Activated T-helper 9 cell treated with anti-CD3 and anti-CD28 coated beads, Interleukin-2, amount 50 U/mL, for 16 hours (primary cell): ENCODE measurements around the gene SMAD7.

Experiments used
- DNase-seq: peaks from one replicate; pipeline ENCODE4 v3.0.0-alpha.2; 2020; ENCODE audit warnings: low read depth

The SMAD7 gene

GRCh38 chr18:48893608-48894600, 56.9 kb downstream of the SMAD7 start:
- no peak for DNase-seq

GRCh38 chr18:48893061-48893607, 57.6 kb downstream of the SMAD7 start:
- no peak for DNase-seq

GRCh38 chr18:48892146-48892855, 58.5 kb downstream of the SMAD7 start:
- DNase-seq = no peak

- DNase-seq = no peak
Observed at GRCh38 chr18:48891721-48892120, 59.0 kb downstream of the SMAD7 start.

GRCh38 chr18:48889981-48890762, 60.6 kb downstream of the SMAD7 start:
- DNase-seq = no peak

GRCh38 chr18:48889115-48889941, 61.4 kb downstream of the SMAD7 start:
- no peak for DNase-seq

- DNase-seq = no peak
Observed at GRCh38 chr18:48888773-48889080, 62.0 kb downstream of the SMAD7 start.

- DNase-seq = no peak
Observed at GRCh38 chr18:48887905-48888772, 62.6 kb downstream of the SMAD7 start.

- DNase-seq = no peak
Observed at GRCh38 chr18:48887294-48887904, 63.4 kb downstream of the SMAD7 start.

GRCh38 chr18:48886520-48887293, 64.1 kb downstream of the SMAD7 start:
- DNase-seq = no peak

GRCh38 chr18:48885924-48886400, 64.8 kb downstream of the SMAD7 start:
- no peak for DNase-seq

- DNase-seq = no peak
Observed at GRCh38 chr18:48885266-48885923, 65.4 kb downstream of the SMAD7 start.

GRCh38 chr18:48884771-48885170, 66.0 kb downstream of the SMAD7 start:
- DNase-seq = no peak

- no peak for DNase-seq
Observed at GRCh38 chr18:48884306-48884705, 66.5 kb downstream of the SMAD7 start.

- no peak for DNase-seq
Observed at GRCh38 chr18:48882379-48882778, 68.4 kb downstream of the SMAD7 start.

- DNase-seq = no peak
Observed at GRCh38 chr18:48880931-48881330, 69.8 kb downstream of the SMAD7 start.

GRCh38 chr18:48879008-48879431, 71.7 kb downstream of the SMAD7 start:
- no peak for DNase-seq

- DNase-seq = no peak
Observed at GRCh38 chr18:48878471-48878870, 72.3 kb downstream of the SMAD7 start.
